Heart left ventricle (tissue), 16 donors: Measurements from ENCODE around the gene DLX4. TPM values are rescaled to one million over a fixed set of nuclear protein-coding genes. Genes with fewer than 3 reads are reported as not detected.
A peak's percentile ranks its signal among the peaks of the same experiment; 100 is the strongest.

Experiments
- ATAC-seq, 4 donors: fragments of 200-7000 bp; cut with Tn5 transposase; one replicate each; pipeline ENCODE4 v1.9.1; 2020 to 2022; ENCODE audit warnings: moderate library complexity in 4 of 4, mild to moderate bottlenecking in 3 of 4, moderate number of reproducible peaks in 1 of 4
- DNase-seq, 5 donors: peaks; one replicate each; pipeline ENCODE4 v3.0.0-alpha.2; 2020
- H3K27ac ChIP-seq, 12 donors: fragments of 200-600 bp; sonication (generic) in 4 of 12; one replicate each; pipeline versions ENCODE4 v1.5.0 to v1.8.0; 2016 to 2022; ENCODE audit warnings: mild to moderate bottlenecking in 2 of 12
- H3K27me3 ChIP-seq, 9 donors: fragments of 200-600 bp; sonication (generic) in 2 of 9; one replicate each; pipeline versions ENCODE4 v1.5.1 to v1.8.0; 2016 to 2022; ENCODE audit warnings: mild to moderate bottlenecking in 3 of 9
- H3K36me3 ChIP-seq, 9 donors: fragments of 200-600 bp; sonication (generic) in 2 of 9; one replicate each; pipeline versions ENCODE4 v1.5.0 to v1.8.0; 2018 to 2022; ENCODE audit warnings: mild to moderate bottlenecking in 2 of 9
- H3K4me1 ChIP-seq, 12 donors: fragments of 200-600 bp; sonication (generic) in 4 of 12; one replicate each; pipeline versions ENCODE4 v1.5.0 to v1.8.0; 2016 to 2022; ENCODE audit warnings: mild to moderate bottlenecking in 3 of 12
- H3K4me3 ChIP-seq, 12 donors: fragments of 200-600 bp; sonication (generic) in 4 of 12; one replicate each; pipeline versions ENCODE4 v1.5.0 to v1.8.0; 2017 to 2022; ENCODE audit warnings: mild to moderate bottlenecking in 9 of 12, moderate library complexity in 4 of 12
- H3K9me3 ChIP-seq, 12 donors: fragments of 200-600 bp; sonication (generic) in 4 of 12; one replicate each; pipeline versions ENCODE4 v1.5.0 to v1.8.0; 2016 to 2022; ENCODE audit warnings: mild to moderate bottlenecking in 1 of 12
- POLR2A ChIP-seq, 2 donors: fragments of 450-650 bp; IDR thresholded peaks; one replicate each; pipeline ENCODE4 v1.6.1; 2017; ENCODE audit warnings: antibody characterized with exemption in 2 of 2, mild to moderate bottlenecking in 2 of 2, moderate library complexity in 2 of 2
- WGBS, 4 donors: extraction: QIAGEN DNeasy Blood & Tissue Kit in 2 of 4; methylation state at CpG; one replicate each; pipeline versions ENCODE4 v1.1.5 to v1.1.7; 2013 to 2018; 5-methylcytosine and 5-hydroxymethylcytosine counted together
- intact Hi-C, 10 donors: fragments of 100-400 bp; cut with DNase I; formaldehyde crosslinking; loops; one replicate each; pipeline versions ENCODE4 v1.11.1 to v1.14.2; 2022
- polyA plus RNA-seq, 2 donors: library from polyadenylated mRNA; stranded (reverse); fragments of 200-250 nt; gene quantifications; one replicate each; pipeline ENCODE4 v1.2.3, GENCODE V29; 2013
- total RNA-seq, 9 donors: library from RNA; depleted of rRNA in 2 of 9; stranded (reverse); fragments of >200 nt in 2 of 9; fragmentation: NEBNext Ultra II Directional in 3 of 9; extraction: Animal tissue kit (Norgen Biotek cat#: 25700) in 3 of 9; gene quantifications; one replicate each; pipeline versions ENCODE4 v1.1.0 to v1.2.4, GENCODE V29; 2016 to 2023
- TF ChIP-seq, protein P1 (sequence below), 12 donors: fragments of 200-600 bp; sonication (generic) in 4 of 12; IDR thresholded peaks; one replicate each; pipeline versions ENCODE4 v1.5.0 to v1.8.0; 2018 to 2022; ENCODE audit warnings: antibody characterized with exemption in 12 of 12, mild to moderate bottlenecking in 5 of 12
- donor health status: ischemic (EF 13 %, LVEDD 7.1; RV severe dilation, severe dysfunction).
- donor health status: healthy with polysubstance abuse.
- donor health status: DM: no; HTN: yes; CAD: no.
- donor health status: DM: no; HTN: no; CAD: no.
- donor health status: ischemic (EF 25% LVEDD 6.9; RV normal size, moderate dysfunction).
- donor health status: ischemic (EF 25% LVEDD 5.7; RV mildly dilated, moderate dysfunction).
- donor health status: healthy.
- donor health status: DM: yes; HTN: yes; CAD: no.
- donor health status: ischemic (EF 35%, LVEDD 5.7; RV mildly dilated, moderate dysfunction).
- donor health status: nonischemic (EF 11% LVEDD 7.7; RV severe dilation, severe dysfunction).
- donor health status: DM: yes; HTN: yes; CAD: no.
- donor health status: PGD.
- donor health status: ischemic (EF 29% LVEDD 5.4; RV normal size, mild dysfunction).
- donor health status: nonischemic (EF 23%, LVEDD 6.1; RV moderate dilation, normal function).

DLX4 gene
- total and polyA plus RNA-seq, 11 donors, result 0.03 to 0.19 TPM; not detected in 9

DNA sequence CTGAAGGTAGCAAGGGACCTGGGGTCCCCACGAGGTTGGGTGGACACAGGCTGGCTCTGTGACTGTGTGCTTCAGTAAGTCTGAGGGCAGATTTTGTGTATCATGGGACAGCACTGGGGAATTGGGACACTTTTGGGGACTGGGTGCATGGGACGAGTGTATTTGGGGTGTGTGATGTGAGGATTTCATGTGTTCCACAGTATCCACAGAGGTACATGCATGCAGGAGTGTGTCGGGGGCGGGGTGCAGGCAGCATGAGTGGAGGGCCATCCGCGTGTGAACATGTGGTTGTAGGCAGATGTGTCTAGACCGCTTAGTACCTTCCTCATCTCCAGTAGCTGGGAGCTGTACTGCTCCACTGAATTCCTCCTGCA lies 27.1 kb downstream of the DLX4 start:
- Histone ChIP-seq H3K4me1 (peaks cover 0 to 39% (median 24%) of the 10 kb centered on the region in 12 donors), H3K27me3 (peaks cover 39 to 96% (median 82%) of the 10 kb centered on the region in 9 donors), H3K27ac (no peak overlapping the region), H3K4me3 (no peak overlapping the region), H3K9me3 (no peaks in the 10 kb centered on the region), H3K36me3 (no peaks in the 10 kb centered on the region)
- intact Hi-C loops, result loop anchor here (1.0 to 10.0 kb wide), 19 partner anchors 43 to 681 kb away; partner anchors contain the start of gene SLC35B1 (in 4 of the 10)
- DNase-seq (no peak), ATAC-seq (no peak)
- no peak for TF ChIP-seq POLR2A (IDR thresholded peaks at IDR 0.05)
- TF ChIP-seq, protein P1, sequence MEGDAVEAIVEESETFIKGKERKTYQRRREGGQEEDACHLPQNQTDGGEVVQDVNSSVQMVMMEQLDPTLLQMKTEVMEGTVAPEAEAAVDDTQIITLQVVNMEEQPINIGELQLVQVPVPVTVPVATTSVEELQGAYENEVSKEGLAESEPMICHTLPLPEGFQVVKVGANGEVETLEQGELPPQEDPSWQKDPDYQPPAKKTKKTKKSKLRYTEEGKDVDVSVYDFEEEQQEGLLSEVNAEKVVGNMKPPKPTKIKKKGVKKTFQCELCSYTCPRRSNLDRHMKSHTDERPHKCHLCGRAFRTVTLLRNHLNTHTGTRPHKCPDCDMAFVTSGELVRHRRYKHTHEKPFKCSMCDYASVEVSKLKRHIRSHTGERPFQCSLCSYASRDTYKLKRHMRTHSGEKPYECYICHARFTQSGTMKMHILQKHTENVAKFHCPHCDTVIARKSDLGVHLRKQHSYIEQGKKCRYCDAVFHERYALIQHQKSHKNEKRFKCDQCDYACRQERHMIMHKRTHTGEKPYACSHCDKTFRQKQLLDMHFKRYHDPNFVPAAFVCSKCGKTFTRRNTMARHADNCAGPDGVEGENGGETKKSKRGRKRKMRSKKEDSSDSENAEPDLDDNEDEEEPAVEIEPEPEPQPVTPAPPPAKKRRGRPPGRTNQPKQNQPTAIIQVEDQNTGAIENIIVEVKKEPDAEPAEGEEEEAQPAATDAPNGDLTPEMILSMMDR (IDR thresholded peaks at IDR 0.05), result no peak
- WGBS, 4 donors, result 40 to 47% (median 42%) methylated on average over 7 of the region's 7 CpGs

DNA sequence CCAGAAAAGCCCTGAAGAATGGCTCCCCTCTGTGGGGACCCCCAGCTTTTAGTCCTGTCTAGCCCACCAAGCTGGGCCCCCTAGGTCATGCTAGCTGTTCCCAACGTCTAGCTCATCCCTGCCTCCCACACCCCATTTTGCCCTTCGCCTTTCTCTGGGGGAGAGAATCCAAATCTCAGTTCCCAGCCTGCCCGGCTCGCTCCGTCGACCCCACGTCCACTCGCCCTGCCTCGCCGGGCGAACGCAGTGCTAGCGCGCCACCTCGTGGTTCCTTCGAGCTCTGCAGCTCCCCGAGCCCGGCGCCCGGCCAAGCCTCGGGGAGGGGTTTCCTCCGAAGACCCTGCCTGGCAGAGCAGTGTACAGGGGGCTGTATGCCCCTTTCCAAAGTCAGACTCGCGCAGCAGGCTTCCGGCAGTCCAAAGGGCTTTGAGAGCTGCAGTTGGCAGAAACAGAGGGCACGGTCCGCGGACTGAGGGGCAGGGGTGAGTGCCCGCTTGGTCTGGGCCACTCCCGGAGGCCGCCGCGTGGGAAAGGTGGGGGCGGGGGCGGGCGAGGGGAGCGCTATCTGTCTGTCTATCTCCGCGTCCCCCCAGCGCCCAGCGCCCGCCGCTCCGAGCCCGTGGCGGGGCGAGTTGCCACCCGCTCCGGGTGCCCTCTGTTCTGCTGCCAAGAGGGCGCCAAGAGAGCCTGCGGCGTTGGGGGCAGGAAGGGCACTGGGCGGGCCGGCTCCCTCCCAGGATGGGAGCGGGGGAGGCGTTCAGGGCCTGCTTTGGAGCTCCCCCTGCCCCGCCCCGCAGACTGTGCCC lies 27.7 kb downstream of the DLX4 start:
- peak in 3 of 5 donors; percentile 34 to 52 (median 50) for DNase-seq
- Histone ChIP-seq H3K27ac (no peak overlapping the region), H3K4me1 (peaks cover 0 to 39% (median 24%) of the 10 kb centered on the region in 12 donors), H3K4me3 (peak overlapping the region; percentile 17 to 57 (median 44)), H3K36me3 (no peaks in the 10 kb centered on the region), H3K9me3 (no peaks in the 10 kb centered on the region), H3K27me3 (peaks cover 39 to 96% (median 82%) of the 10 kb centered on the region in 9 donors)
- whole genome bisulfite sequencing, 4 donors, result 0 to 2% (median 1%) methylated on average over 18 to 58 of the region's 58 CpGs
- intact Hi-C loops, result loop anchor here (1.0 to 10.0 kb wide), 19 partner anchors 44 to 682 kb away; partner anchors contain the start of gene SLC35B1 (in 4 of the 10)
- peak in 3 of 4 donors; percentile 41 to 44 (median 41) for ATAC-seq
- TF ChIP-seq, protein P1 (IDR thresholded peaks at IDR 0.05), result peak; percentile 95 to 99 (median 98)
- no peak for TF ChIP-seq POLR2A (IDR thresholded peaks at IDR 0.05)

DNA sequence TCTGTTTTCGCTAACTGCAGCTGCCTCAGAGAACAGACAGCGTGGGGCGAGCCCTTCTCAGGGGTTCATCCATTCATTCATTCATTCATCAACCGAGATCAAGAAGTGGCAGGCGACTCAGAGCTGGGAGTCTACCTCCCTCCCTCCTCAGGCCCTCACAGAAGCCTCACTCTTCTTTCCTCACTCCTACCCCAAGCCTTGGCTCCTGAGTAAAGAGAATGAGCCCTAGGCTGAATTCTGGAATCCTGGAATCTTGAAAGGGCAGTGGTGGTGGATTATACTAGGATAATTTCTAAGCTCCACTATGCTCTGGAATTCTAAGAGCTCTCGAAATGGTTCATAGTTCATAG lies 28.3 kb downstream of the DLX4 start:
- intact Hi-C loops, result loop anchor here (1.0 to 10.0 kb wide), 18 partner anchors 44 to 682 kb away; partner anchors contain the start of gene SLC35B1 (in 4 of the 10)
- ATAC-seq, result no peak
- no peak overlapping the region for H3K27ac ChIP-seq
- no peaks in the 10 kb centered on the region for H3K36me3 ChIP-seq
- H3K9me3 ChIP-seq, result no peaks in the 10 kb centered on the region
- 32 to 42% (median 38%) methylated on average over 4 to 6 of the region's 6 CpGs for WGBS, 4 donors
- peaks cover 39 to 96% (median 82%) of the 10 kb centered on the region in 9 donors for H3K27me3 ChIP-seq
- H3K4me1 ChIP-seq, result peaks cover 0 to 39% (median 24%) of the 10 kb centered on the region in 12 donors
- DNase-seq, result no peak
- TF ChIP-seq, protein P1 (IDR thresholded peaks at IDR 0.05), result no peak
- TF ChIP-seq POLR2A (IDR thresholded peaks at IDR 0.05), result no peak
- H3K4me3 ChIP-seq, result peak overlapping the region in 6 of 12 donors; percentile 23 to 57 (median 48)
